Stimulated activated CD4-positive, alpha-beta T cell treated with anti-CD3 and anti-CD28 coated beads, Interleukin-4, amount 100 ng/mL, for 48 hours (primary cell): ENCODE results near the gene NFATC2.
"Not testable (repeated sequence)": the region's sequence is repeated elsewhere in the genome, so short reads cannot be mapped to it uniquely, and the experiment has no call there.

Source experiments
- DNase-seq, 2 donors: peaks; one replicate each; pipeline ENCODE4 v3.0.0-alpha.2; 2020; ENCODE audit warnings: low read depth in 2 of 2

NFATC2 gene

GRCh38 chr20:51540074-51540473 lies 2.4 kb downstream of the NFATC2 start:
- not testable (repeated sequence) for DNase-seq

GRCh38 chr20:51536116-51537069 lies 6.1 kb downstream of the NFATC2 start:
- no peak for DNase-seq

- DNase-seq: no peak
These were observed 6.8 kb downstream of the NFATC2 start for GRCh38 chr20:51535674-51536073.

- DNase-seq: no peak
These were observed 7.5 kb downstream of the NFATC2 start for GRCh38 chr20:51535075-51535386.

GRCh38 chr20:51533291-51534172 lies 9.0 kb downstream of the NFATC2 start:
- DNase-seq: no peak

GRCh38 chr20:51532577-51533191 lies 9.8 kb downstream of the NFATC2 start:
- no peak for DNase-seq

GRCh38 chr20:51531712-51532456 lies 10.6 kb downstream of the NFATC2 start:
- DNase-seq: no peak

- DNase-seq: peak; percentile 63 to 78
These were observed 11.3 kb downstream of the NFATC2 start for GRCh38 chr20:51531141-51531710.

GRCh38 chr20:51529758-51530157 lies 12.8 kb downstream of the NFATC2 start:
- peak; percentile 80 to 81 for DNase-seq

- DNase-seq: peak; percentile 45 to 57
These were observed 13.3 kb downstream of the NFATC2 start for GRCh38 chr20:51529081-51529681.

GRCh38 chr20:51528263-51529027 lies 14.1 kb downstream of the NFATC2 start:
- DNase-seq: peak; percentile 38 to 62

- no peak for DNase-seq
These were observed 15.8 kb downstream of the NFATC2 start for GRCh38 chr20:51526754-51527153.

- DNase-seq: no peak
These were observed 16.4 kb downstream of the NFATC2 start for GRCh38 chr20:51526106-51526470.

GRCh38 chr20:51525241-51526105 lies 17.0 kb downstream of the NFATC2 start:
- peak in 1 of 2 donors; percentile 52 for DNase-seq

- no peak for DNase-seq
These were observed 19.1 kb downstream of the NFATC2 start for GRCh38 chr20:51523276-51524013.

GRCh38 chr20:51522207-51522606 lies 20.3 kb downstream of the NFATC2 start:
- no peak for DNase-seq

GRCh38 chr20:51517839-51518238 lies 24.7 kb downstream of the NFATC2 start:
- DNase-seq: no peak

GRCh38 chr20:51516855-51517254 lies 25.7 kb downstream of the NFATC2 start:
- DNase-seq: no peak
